Stimulated activated CD4-positive, alpha-beta T cell treated with anti-CD3 and anti-CD28 coated beads, TNF-alpha, amount 100 ng/mL, for 4 hours (primary cell): Measurements from ENCODE around the gene FAM186B.

ENCODE experiments used
- DNase-seq, 3 experiments: peaks; one replicate each; pipeline ENCODE4 v3.0.0-alpha.2; 2020; ENCODE audit warnings: low read depth in 3 of 3

Gene FAM186B

GRCh38 chr12:49552014-49552413 is 53.4 kb downstream of the FAM186B start:
- no peak for DNase-seq

- DNase-seq = no peak
Observed at GRCh38 chr12:49550693-49551252, 54.7 kb downstream of the FAM186B start.

GRCh38 chr12:49549735-49550692 is 55.4 kb downstream of the FAM186B start:
- no peak for DNase-seq

- no peak for DNase-seq
Observed at GRCh38 chr12:49548822-49549648, 56.4 kb downstream of the FAM186B start.

- DNase-seq = no peak
Observed at GRCh38 chr12:49548481-49548821, 57.0 kb downstream of the FAM186B start.

- DNase-seq = no peak
Observed at GRCh38 chr12:49547090-49547690, 58.2 kb downstream of the FAM186B start.

GRCh38 chr12:49546481-49546880 is 59.0 kb downstream of the FAM186B start:
- no peak for DNase-seq

- DNase-seq = no peak
Observed at GRCh38 chr12:49545815-49546214, 59.6 kb downstream of the FAM186B start.

- no peak for DNase-seq
Observed at GRCh38 chr12:49543914-49544815, 61.3 kb downstream of the FAM186B start.

- no peak for DNase-seq
Observed at GRCh38 chr12:49543221-49543913, 62.1 kb downstream of the FAM186B start.

GRCh38 chr12:49542592-49543160 is 62.8 kb downstream of the FAM186B start:
- no peak for DNase-seq

- DNase-seq = no peak
Observed at GRCh38 chr12:49541911-49542505, 63.4 kb downstream of the FAM186B start.

GRCh38 chr12:49541140-49541861 is 64.1 kb downstream of the FAM186B start:
- no peak for DNase-seq

GRCh38 chr12:49540229-49541139 is 65.0 kb downstream of the FAM186B start:
- DNase-seq = no peak

GRCh38 chr12:49539406-49540228 is 65.8 kb downstream of the FAM186B start:
- DNase-seq = no peak

GRCh38 chr12:49538510-49539403 is 66.7 kb downstream of the FAM186B start, which contains the start of gene KCNH3:
TSS of gene KCNH3 (plus strand) at chr12:49539030. CDS start at chr12:49539417, 387 bp downstream.
- DNase-seq = peak; percentile 67 to 84 (median 77)
